HFFc6 (cell line): ENCODE measurements around the gene ARHGAP10. TPM values are rescaled to one million over a fixed set of nuclear protein-coding genes. Genes with fewer than 3 reads are reported as not detected.

Source experiments
- DNase-seq: peaks from one replicate; pipeline ENCODE4 v3.0.0-alpha.2; 2018
- H3K27ac Mint-ChIP-seq: 2 replicates; pipeline ENCODE4 v1.8.0; 2020; ENCODE audit warnings: mild to moderate bottlenecking, mixed read lengths
- H3K27me3 Mint-ChIP-seq: 2 replicates; pipeline ENCODE4 v1.8.0; 2021; ENCODE audit warnings: mild to moderate bottlenecking, moderate library complexity, mixed read lengths; ENCODE audit not compliant: insufficient read depth
- H3K36me3 Mint-ChIP-seq: 2 replicates; pipeline ENCODE4 v1.8.0; 2021; ENCODE audit warnings: low read depth, mixed read lengths
- H3K4me1 Mint-ChIP-seq: 2 replicates; pipeline ENCODE4 v1.8.0; 2020; ENCODE audit warnings: low read depth, mixed read lengths
- H3K4me3 Mint-ChIP-seq: 2 replicates; pipeline ENCODE4 v1.8.0; 2020; ENCODE audit warnings: mild to moderate bottlenecking, moderate library complexity, mixed read lengths
- H3K9me3 Mint-ChIP-seq: 2 replicates; pipeline ENCODE4 v1.8.0; 2020; ENCODE audit warnings: mild to moderate bottlenecking, mixed read lengths
- CTCF ChIP-seq: fragments of 200-600 bp; sonication (generic); IDR thresholded peaks from 2 replicates; pipeline ENCODE4 v1.5.0; 2021; ENCODE audit warnings: antibody characterized with exemption, mild to moderate bottlenecking
- total RNA-seq, 6 experiments: library from RNA; stranded (reverse); fragmentation: NEBNext Ultra II Directional; extraction: Animal tissue kit (Norgen Biotek cat#: 25700); gene quantifications; 2 replicates in 1 of 6; 3 replicates in 5 of 6; pipeline ENCODE4 v1.2.3, GENCODE V29; 2021

Gene ARHGAP10
- total RNA-seq, 6 experiments from 2014 or later = 31.1 to 37.1 (median 32.3) TPM

DNA sequence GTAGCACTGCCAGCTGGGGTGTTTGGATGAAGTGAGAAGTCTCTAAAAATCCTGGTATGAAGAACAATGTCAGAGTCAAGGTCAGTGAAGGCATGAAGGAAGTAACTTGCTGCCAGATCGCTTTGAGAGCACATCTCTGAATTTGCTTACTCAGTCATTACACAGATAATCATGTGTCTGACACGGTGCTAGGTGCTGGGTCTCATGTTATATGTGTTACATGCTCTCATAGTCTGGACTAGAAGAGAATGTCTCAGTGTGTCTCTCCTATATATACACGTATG, 337.9 kb downstream of the ARHGAP10 start:
- no peak overlapping the region for H3K4me3 Mint-ChIP-seq
- H3K27ac Mint-ChIP-seq = no peak overlapping the region
- peaks cover 6% of the 10 kb centered on the region; the same call in 1 of the 2 replicates for H3K9me3 Mint-ChIP-seq
- peaks cover 31% of the 10 kb centered on the region for H3K36me3 Mint-ChIP-seq
- no peak for DNase-seq
- peaks cover 12% of the 10 kb centered on the region for H3K4me1 Mint-ChIP-seq
- no peak for TF ChIP-seq CTCF
- H3K27me3 Mint-ChIP-seq = peaks cover 5% of the 10 kb centered on the region

DNA sequence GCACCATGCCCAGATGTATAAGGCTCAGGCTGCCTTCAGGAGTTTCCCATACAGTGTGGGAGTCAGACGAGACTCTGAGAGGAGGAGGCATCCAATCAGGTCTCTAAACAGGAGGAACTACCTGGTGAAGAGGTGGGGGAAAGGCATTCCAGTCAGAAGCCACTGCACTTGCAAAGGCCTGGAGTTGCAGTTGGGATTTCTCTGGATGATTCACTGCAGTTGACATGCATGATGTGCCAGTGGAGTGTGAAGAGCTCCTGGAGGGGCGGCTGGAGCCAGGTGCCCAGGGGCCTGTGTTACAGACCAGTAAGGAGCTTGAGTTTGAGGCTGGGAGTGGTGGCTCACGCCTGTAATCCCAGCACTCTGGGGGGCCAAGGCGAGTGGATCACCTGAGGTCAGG, 339.1 kb downstream of the ARHGAP10 start:
- no peak overlapping the region; the same call in 1 of the 2 replicates for H3K27ac Mint-ChIP-seq
- no peak for TF ChIP-seq CTCF

DNA sequence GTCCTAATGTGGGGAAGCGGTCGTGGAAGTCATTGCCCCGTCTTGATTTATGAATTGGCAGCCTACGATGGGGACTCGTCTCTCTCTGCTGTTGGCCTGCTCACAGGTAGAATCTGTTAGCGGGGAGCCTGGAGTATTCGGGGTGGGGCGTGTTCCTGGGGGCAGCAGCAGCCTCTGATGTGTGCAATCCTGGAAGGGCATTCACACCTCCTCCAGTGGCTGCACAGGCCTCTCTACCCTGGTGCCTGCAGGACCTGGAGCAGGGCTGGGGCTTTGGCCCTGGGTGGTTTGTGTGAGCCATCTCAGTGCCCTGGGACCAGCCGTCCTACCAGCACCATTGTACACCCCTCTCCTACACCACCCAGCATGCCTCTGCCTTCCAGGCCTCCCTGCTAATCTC, 340.9 kb downstream of the ARHGAP10 start:
- Mint-ChIP-seq H3K36me3 (peaks cover 45% of the 10 kb centered on the region), H3K9me3 (peaks cover 12% of the 10 kb centered on the region), H3K4me1 (peaks cover 17% of the 10 kb centered on the region), H3K4me3 (no peak overlapping the region), H3K27ac (no peak overlapping the region), H3K27me3 (peaks cover 3% of the 10 kb centered on the region)
- TF ChIP-seq CTCF = no peak
- no peak for DNase-seq

More for the DNA sequence above, 339.1 kb downstream of the ARHGAP10 start:
- H3K27me3 Mint-ChIP-seq = peaks cover 3% of the 10 kb centered on the region
- peaks cover 12% of the 10 kb centered on the region for H3K4me1 Mint-ChIP-seq
- H3K9me3 Mint-ChIP-seq = peaks cover 12% of the 10 kb centered on the region
- peaks cover 33% of the 10 kb centered on the region for H3K36me3 Mint-ChIP-seq
- H3K4me3 Mint-ChIP-seq = no peak overlapping the region
- DNase-seq = no peak

GRCh38 chr4:148073349-148073748, 341.5 kb downstream of the ARHGAP10 start:
- no peak for TF ChIP-seq CTCF
- DNase-seq = no peak
- peaks cover 12% of the 10 kb centered on the region for H3K9me3 Mint-ChIP-seq
- no peak overlapping the region for H3K4me3 Mint-ChIP-seq
- peaks cover 50% of the 10 kb centered on the region for H3K36me3 Mint-ChIP-seq
- H3K27me3 Mint-ChIP-seq = peaks cover 3% of the 10 kb centered on the region
- H3K4me1 Mint-ChIP-seq = peaks cover 17% of the 10 kb centered on the region; the same call in 1 of the 2 replicates
- H3K27ac Mint-ChIP-seq = no peak overlapping the region

DNA sequence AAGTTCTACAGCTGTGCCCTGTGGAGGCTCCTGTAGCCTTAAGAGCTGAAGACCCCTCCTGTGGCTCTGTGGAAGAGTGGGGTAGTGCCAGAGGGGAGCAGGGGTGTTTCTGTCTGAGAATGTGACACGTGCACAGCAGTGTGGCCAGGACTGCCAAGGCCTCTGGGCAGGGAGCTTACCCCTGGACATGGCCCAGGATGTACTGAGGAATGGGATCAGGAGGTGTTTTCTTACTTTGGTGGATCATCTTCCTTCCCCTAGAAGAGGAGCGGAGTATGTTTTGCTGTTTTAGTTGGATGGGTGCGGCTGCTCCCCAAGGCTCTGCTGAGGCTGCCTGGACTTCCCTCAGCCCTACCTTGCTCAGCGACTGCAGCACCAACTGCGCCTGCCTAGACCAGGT, 342.6 kb downstream of the ARHGAP10 start:
- no peak for TF ChIP-seq CTCF
- DNase-seq = no peak
- Mint-ChIP-seq H3K27ac (no peak overlapping the region), H3K9me3 (peaks cover 12% of the 10 kb centered on the region), H3K4me1 (peaks cover 17% of the 10 kb centered on the region; the same call in 1 of the 2 replicates), H3K4me3 (no peak overlapping the region), H3K36me3 (peaks cover 50% of the 10 kb centered on the region), H3K27me3 (peaks cover 3% of the 10 kb centered on the region)

DNA sequence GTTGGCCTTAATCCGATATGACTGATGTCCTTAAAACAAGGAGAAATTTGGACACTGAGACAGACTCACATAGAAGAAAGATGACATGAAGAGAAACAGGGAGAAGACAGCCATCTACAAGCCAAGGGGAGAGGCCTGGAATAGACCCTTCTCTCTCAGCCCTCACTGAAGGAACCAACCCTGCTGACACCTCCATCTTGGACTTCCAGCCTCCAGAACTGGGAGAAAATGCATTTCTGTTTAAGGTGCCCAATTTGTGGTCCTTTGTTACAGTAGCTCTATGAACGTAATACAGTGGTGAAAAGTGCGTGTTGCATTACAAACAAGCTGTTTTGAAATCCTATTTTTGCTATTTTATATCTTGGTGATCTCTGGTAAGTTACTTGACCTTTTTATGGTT, 343.6 kb downstream of the ARHGAP10 start:
- TF ChIP-seq CTCF = no peak
- Mint-ChIP-seq H3K36me3 (peaks cover 58% of the 10 kb centered on the region), H3K27me3 (peaks cover 3% of the 10 kb centered on the region)

More for the DNA sequence above, 343.6 kb downstream of the ARHGAP10 start:
- H3K27ac Mint-ChIP-seq = no peak overlapping the region; the same call in 1 of the 2 replicates
- no peak overlapping the region for H3K4me3 Mint-ChIP-seq
- H3K4me1 Mint-ChIP-seq = peaks cover 17% of the 10 kb centered on the region; the same call in 1 of the 2 replicates
- peaks cover 12% of the 10 kb centered on the region for H3K9me3 Mint-ChIP-seq
- no peak for DNase-seq
